Suprapubic skin (tissue), 4 donors: Measurements from ENCODE around the gene EXOC3. TPM values are rescaled to one million over a fixed set of nuclear protein-coding genes. Genes with fewer than 3 reads are reported as not detected.
"Not testable (repeated sequence)": the region's sequence is repeated elsewhere in the genome, so short reads cannot be mapped to it uniquely, and the experiment has no call there.

Source experiments
- DNase-seq, 2 donors: peaks; one replicate each; pipeline ENCODE4 v3.0.0-alpha.2; 2019; ENCODE audit warnings: low spot score in 2 of 2
- H3K27ac ChIP-seq: fragments of 200-600 bp; sonication (generic); one replicate; pipeline ENCODE4 v1.5.1; 2019
- H3K27me3 ChIP-seq: fragments of 200-600 bp; sonication (generic); one replicate; pipeline ENCODE4 v1.5.1; 2019
- H3K36me3 ChIP-seq: fragments of 200-600 bp; sonication (generic); one replicate; pipeline ENCODE4 v1.5.1; 2019
- H3K4me1 ChIP-seq: fragments of 200-600 bp; sonication (generic); one replicate; pipeline ENCODE4 v1.5.1; 2019
- H3K4me3 ChIP-seq: fragments of 200-600 bp; sonication (generic); one replicate; pipeline ENCODE4 v1.5.1; 2019; ENCODE audit warnings: mild to moderate bottlenecking
- H3K9me3 ChIP-seq: fragments of 200-600 bp; sonication (generic); one replicate; pipeline ENCODE4 v1.5.1; 2019
- CTCF ChIP-seq, 2 donors: fragments of 200-600 bp in 1 of 2; fragments of 450-650 bp in 1 of 2; sonication (generic) in 1 of 2; IDR thresholded peaks; one replicate each; pipeline ENCODE4 v1.5.1; 2016 to 2019; ENCODE audit warnings: antibody characterized with exemption in 2 of 2, mild to moderate bottlenecking in 1 of 2, moderate library complexity in 1 of 2
- EP300 ChIP-seq: sonication (generic); formaldehyde crosslinking; IDR thresholded peaks from one replicate; pipeline ENCODE4 v1.6.1; 2017; ENCODE audit warnings: antibody characterized with exemption
- POLR2A ChIP-seq, 2 donors: fragments of 450-650 bp; IDR thresholded peaks; one replicate each; pipeline ENCODE4 v1.6.1; 2017; ENCODE audit warnings: antibody characterized with exemption in 2 of 2, mild to moderate bottlenecking in 2 of 2, moderate library complexity in 2 of 2
- POLR2AphosphoS5 ChIP-seq, 3 donors: sonication (generic); formaldehyde crosslinking; IDR thresholded peaks; one replicate each; pipeline ENCODE4 v1.6.1; 2017; ENCODE audit warnings: antibody characterized with exemption in 3 of 3
- WGBS: methylation state at CpG from one replicate; pipeline ENCODE4 v1.1.5; 2018; 5-methylcytosine and 5-hydroxymethylcytosine counted together
- total RNA-seq, 4 donors: library from RNA; depleted of rRNA; stranded (reverse); fragments of >200 nt; gene quantifications; one replicate each; pipeline ENCODE4 v1.1.0, GENCODE V29; 2016

The EXOC3 gene
- total RNA-seq, 4 donors from 2014 or later: 68.9 to 199 (median 83.4) TPM

GRCh38 chr5:472656-473550 is 29.9 kb downstream of the EXOC3 start:
- DNase-seq: peak; percentile 89 to 91
- peaks cover 8% of the 10 kb centered on the region for H3K36me3 ChIP-seq
- H3K27me3 ChIP-seq: peaks cover 26% of the 10 kb centered on the region
- TF ChIP-seq CTCF (IDR thresholded peaks at IDR 0.05) (no peak), POLR2AphosphoS5 (IDR thresholded peaks at IDR 0.05) (no peak), EP300 (no peak), POLR2A (IDR thresholded peaks at IDR 0.05) (peak in 1 of 2 donors; percentile 11)
- peak overlapping the region; percentile 78 for H3K4me3 ChIP-seq
- no peaks in the 10 kb centered on the region for H3K9me3 ChIP-seq
- WGBS: 0% methylated on average over 5 of the region's 137 CpGs
- peaks cover 51% of the 10 kb centered on the region for H3K4me1 ChIP-seq
- peak overlapping the region; percentile 80 for H3K27ac ChIP-seq

GRCh38 chr5:473551-474192 is 30.7 kb downstream of the EXOC3 start:
- WGBS: 0% methylated on average over 24 of the region's 44 CpGs
- peak overlapping the region; percentile 78 for H3K4me3 ChIP-seq
- H3K9me3 ChIP-seq: no peaks in the 10 kb centered on the region
- H3K4me1 ChIP-seq: peaks cover 51% of the 10 kb centered on the region
- peaks cover 34% of the 10 kb centered on the region for H3K27me3 ChIP-seq
- H3K36me3 ChIP-seq: peaks cover 8% of the 10 kb centered on the region
- H3K27ac ChIP-seq: peak overlapping the region; percentile 49
- TF ChIP-seq EP300: no peak
- TF ChIP-seq POLR2A (IDR thresholded peaks at IDR 0.05): no peak
- no peak for TF ChIP-seq CTCF (IDR thresholded peaks at IDR 0.05)
- TF ChIP-seq POLR2AphosphoS5 (IDR thresholded peaks at IDR 0.05): no peak
- peak; percentile 76 to 84 for DNase-seq

- peak overlapping the region; percentile 78 for H3K4me3 ChIP-seq
- not testable (repeated sequence) for H3K36me3 ChIP-seq, H3K27ac ChIP-seq, H3K9me3 ChIP-seq
- peaks cover 40% of the 10 kb centered on the region for H3K27me3 ChIP-seq
- peaks cover 51% of the 10 kb centered on the region for H3K4me1 ChIP-seq
- DNase-seq: peak in 1 of 2 donors; percentile 19
- WGBS: 3% methylated on average over 48 of the region's 50 CpGs
Observed at GRCh38 chr5:474232-474839, 31.4 kb downstream of the EXOC3 start.

GRCh38 chr5:474840-475661 is 32.1 kb downstream of the EXOC3 start:
- Histone ChIP-seq H3K27ac (no peak overlapping the region), H3K36me3 (peaks cover 3% of the 10 kb centered on the region), H3K27me3 (peaks cover 48% of the 10 kb centered on the region), H3K9me3 (no peaks in the 10 kb centered on the region), H3K4me1 (peaks cover 51% of the 10 kb centered on the region), H3K4me3 (peak overlapping the region; percentile 78)
- peak; percentile 65 to 78 for DNase-seq
- WGBS: 5% methylated on average over 23 of the region's 50 CpGs
- TF ChIP-seq POLR2AphosphoS5 (IDR thresholded peaks at IDR 0.05) (no peak), EP300 (no peak), CTCF (IDR thresholded peaks at IDR 0.05) (no peak), POLR2A (IDR thresholded peaks at IDR 0.05) (no peak)

- Histone ChIP-seq H3K9me3 (no peaks in the 10 kb centered on the region), H3K4me3 (peak overlapping the region; percentile 78), H3K27ac (no peak overlapping the region), H3K36me3 (no peaks in the 10 kb centered on the region), H3K27me3 (peaks cover 54% of the 10 kb centered on the region), H3K4me1 (peaks cover 44% of the 10 kb centered on the region)
- peak; percentile 58 to 67 for DNase-seq
- 24% methylated on average over 4 of the region's 8 CpGs for WGBS
- TF ChIP-seq EP300: no peak
- no peak for TF ChIP-seq POLR2AphosphoS5 (IDR thresholded peaks at IDR 0.05)
- TF ChIP-seq CTCF (IDR thresholded peaks at IDR 0.05): no peak
- TF ChIP-seq POLR2A (IDR thresholded peaks at IDR 0.05): no peak
Observed at GRCh38 chr5:475704-476101, 32.7 kb downstream of the EXOC3 start.
